Stimulated activated CD4-positive, alpha-beta T cell treated with anti-CD3 and anti-CD28 coated beads, TNF-alpha, amount 100 ng/mL, for 24 hours (primary cell): ENCODE measurements around the gene NLGN2.

Experiments used
- DNase-seq, 3 experiments: peaks; one replicate each; pipeline ENCODE4 v3.0.0-alpha.2; 2020; ENCODE audit warnings: low read depth in 3 of 3

Gene NLGN2

DNA sequence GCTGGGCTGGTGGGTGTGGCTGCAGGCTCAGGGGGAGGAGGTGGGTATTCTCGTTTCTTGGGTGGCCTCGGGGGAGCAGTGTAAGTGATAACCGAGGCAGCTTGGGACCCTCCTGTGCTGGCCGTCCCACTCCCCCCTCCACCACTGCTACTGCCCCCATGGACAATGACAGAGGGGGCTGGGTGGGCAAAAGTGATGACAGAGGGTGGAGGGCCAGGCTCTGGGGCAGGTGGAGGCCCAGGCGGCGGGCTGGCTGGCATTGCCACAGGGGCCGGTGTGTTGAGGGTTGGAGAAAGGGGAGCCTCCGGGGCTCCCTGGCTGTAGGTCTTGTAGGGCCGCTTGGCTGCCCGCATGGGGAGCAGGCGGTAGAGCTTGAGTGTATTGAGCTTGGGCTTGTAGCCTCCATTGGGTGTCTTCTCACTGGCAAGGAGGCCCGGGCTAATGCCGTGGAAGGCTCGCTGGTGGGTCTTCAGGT lies 55.8 kb downstream of the NLGN2 start:
- no peak for DNase-seq

GRCh38 chr17:7464081-7464480 lies 56.4 kb downstream of the NLGN2 start:
- no peak for DNase-seq

GRCh38 chr17:7465597-7466275 lies 58.1 kb downstream of the NLGN2 start:
- DNase-seq = no peak

GRCh38 chr17:7466318-7466638 lies 58.6 kb downstream of the NLGN2 start:
- no peak for DNase-seq

GRCh38 chr17:7466639-7467341 lies 59.1 kb downstream of the NLGN2 start:
- no peak for DNase-seq

GRCh38 chr17:7467498-7467897 lies 59.9 kb downstream of the NLGN2 start:
- no peak for DNase-seq

- no peak for DNase-seq
These were observed 60.6 kb downstream of the NLGN2 start for GRCh38 chr17:7468290-7468689.

DNA sequence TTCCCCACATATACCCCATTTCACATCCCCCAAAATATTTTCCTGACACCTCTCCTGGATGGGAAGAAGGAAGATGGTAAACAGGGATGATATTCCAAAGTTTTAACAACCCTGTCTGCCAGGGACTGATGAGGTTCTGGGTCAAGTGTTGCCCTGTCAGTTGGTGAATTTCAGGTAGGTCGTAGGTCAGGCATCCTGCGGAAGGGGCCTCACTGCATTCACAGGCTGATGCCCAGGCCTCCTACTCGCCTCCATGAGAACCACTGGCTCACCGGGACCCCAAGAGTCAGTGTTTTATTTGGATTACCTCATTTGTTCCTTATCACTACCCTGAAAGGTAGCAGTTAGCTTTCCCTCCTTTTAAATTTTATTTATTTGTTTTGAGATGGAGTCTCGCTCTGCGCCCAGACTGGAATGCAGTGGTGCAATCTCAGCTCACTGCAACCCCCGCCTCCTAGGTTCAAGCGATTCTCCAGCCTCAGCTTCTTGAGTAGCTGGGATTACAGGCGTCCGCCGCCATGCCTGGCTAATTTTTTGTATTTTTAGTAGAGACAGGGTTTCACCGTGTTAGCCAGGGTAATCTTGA lies 61.3 kb downstream of the NLGN2 start:
- DNase-seq = no peak
